ENCODE results near the gene ARPC2. TPM values are rescaled to one million over a fixed set of nuclear protein-coding genes. Genes with fewer than 3 reads are reported as not detected.

ARPC2 gene
- polyA plus RNA-seq, 1 donor (not counting 4 experiments of a cell fraction or from before 2014, with no cell fraction given) = 1,121 TPM

DNA sequence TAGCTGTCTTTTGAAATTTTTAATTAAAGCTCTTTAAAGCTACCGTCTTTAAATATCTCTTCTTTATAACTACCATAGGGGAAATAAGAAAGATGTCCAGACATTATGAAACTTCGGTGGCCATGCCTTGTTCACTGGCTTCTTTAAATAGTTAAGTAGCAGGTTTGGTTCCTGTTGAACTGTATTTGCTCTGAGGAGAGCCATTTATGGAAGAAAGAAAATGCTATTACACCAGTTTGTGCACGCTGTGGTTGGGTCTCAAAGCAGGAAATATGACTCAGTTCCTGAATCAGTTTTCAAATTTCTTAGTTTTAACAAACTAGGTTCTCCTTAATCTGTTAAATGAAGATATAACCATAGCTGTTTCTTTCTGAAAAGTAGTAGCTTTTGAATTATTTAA, 12.2 kb downstream of the ARPC2 start:
- Histone ChIP-seq H3K4me2 (ENCODE audit: control insufficient read depth, extremely low read depth, insufficient read depth, low read depth, low read length) (peak overlapping the region; percentile 65), H3K9ac (ENCODE audit: control insufficient read depth, extremely low read depth, insufficient read depth, low read length) (no peak overlapping the region), H4K20me1 (ENCODE audit: control insufficient read depth, extremely low read depth, insufficient read depth, low read length) (peaks cover 32% of the 10 kb centered on the region), H2AFZ (ENCODE audit: control insufficient read depth, low read length) (no peak overlapping the region), H3K79me2 (ENCODE audit: control insufficient read depth, insufficient read depth, low read length) (peaks cover 67% of the 10 kb centered on the region), H3K27ac (ENCODE audit: control insufficient read depth, insufficient read depth, low read length) (peak overlapping the region; percentile 73), H3K9me1 (ENCODE audit: control insufficient read depth, extremely low read depth, insufficient read depth, low read length) (no peaks in the 10 kb centered on the region), H3K4me1 (ENCODE audit: control insufficient read depth, extremely low read depth, insufficient read depth, low read length) (peaks cover 31% of the 10 kb centered on the region), H3K4me3 (ENCODE audit: control insufficient read depth in 2 of 3, extremely low read depth in 1 of 3, insufficient read depth in 2 of 3, low read depth in 1 of 3, low read length in 3 of 3) (peak overlapping the region in 1 of 3 experiments; percentile 3), H3K27me3 (ENCODE audit: control insufficient read depth, extremely low read depth, insufficient read depth, low read length) (no peaks in the 10 kb centered on the region), H3K36me3 (ENCODE audit: control insufficient read depth in 2 of 2, extremely low read depth in 1 of 2, insufficient read depth in 2 of 2, low read length in 2 of 2) (peaks cover 35 to 37% of the 10 kb centered on the region in 2 experiments), H3K9me3 (ENCODE audit: control insufficient read depth, low read depth, low read length) (no peaks in the 10 kb centered on the region)
- FAIRE-seq (no peak), DNase-seq (ENCODE audit: low read depth, low spot score) (no peak)
- no peak for TF ChIP-seq EZH2 (IDR thresholded peaks at IDR 0.05; ENCODE audit: low read length)
- TF ChIP-seq, protein P1, sequence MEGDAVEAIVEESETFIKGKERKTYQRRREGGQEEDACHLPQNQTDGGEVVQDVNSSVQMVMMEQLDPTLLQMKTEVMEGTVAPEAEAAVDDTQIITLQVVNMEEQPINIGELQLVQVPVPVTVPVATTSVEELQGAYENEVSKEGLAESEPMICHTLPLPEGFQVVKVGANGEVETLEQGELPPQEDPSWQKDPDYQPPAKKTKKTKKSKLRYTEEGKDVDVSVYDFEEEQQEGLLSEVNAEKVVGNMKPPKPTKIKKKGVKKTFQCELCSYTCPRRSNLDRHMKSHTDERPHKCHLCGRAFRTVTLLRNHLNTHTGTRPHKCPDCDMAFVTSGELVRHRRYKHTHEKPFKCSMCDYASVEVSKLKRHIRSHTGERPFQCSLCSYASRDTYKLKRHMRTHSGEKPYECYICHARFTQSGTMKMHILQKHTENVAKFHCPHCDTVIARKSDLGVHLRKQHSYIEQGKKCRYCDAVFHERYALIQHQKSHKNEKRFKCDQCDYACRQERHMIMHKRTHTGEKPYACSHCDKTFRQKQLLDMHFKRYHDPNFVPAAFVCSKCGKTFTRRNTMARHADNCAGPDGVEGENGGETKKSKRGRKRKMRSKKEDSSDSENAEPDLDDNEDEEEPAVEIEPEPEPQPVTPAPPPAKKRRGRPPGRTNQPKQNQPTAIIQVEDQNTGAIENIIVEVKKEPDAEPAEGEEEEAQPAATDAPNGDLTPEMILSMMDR (optimal IDR thresholded peaks at IDR 0.05 in 1 of 3, IDR thresholded peaks at IDR 0.05 in 1 of 3, conservative IDR thresholded peaks at IDR 0.05 in 1 of 3; ENCODE audit: extremely low read depth in 1 of 3, insufficient read depth in 2 of 3, low read length in 3 of 3) = no peak
- dilution Hi-C loops (cut with MboI; ENCODE audit: extremely low pct_ligation_motif_present, low sequenced_read_pairs) = no loop called here

DNA sequence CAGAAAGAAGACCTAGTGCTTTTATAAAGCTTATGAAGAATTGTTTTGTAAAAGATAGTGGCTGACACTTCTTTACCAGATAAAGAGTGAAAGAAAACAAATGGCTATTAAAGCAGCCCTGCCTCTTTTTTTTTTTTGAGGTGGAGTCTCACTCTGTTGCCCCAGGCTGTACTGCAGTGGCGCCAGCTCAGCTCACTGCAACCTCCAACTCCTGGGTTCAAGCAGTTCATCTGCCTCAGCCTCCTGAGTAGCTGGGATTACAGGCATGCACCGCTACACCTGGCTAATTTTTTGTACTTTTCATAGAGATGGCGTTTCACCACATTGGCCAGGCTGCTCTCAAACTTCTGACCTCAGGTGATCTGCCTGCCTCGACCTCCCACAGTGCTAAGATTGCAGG, 12.9 kb downstream of the ARPC2 start:
- H3K4me3 ChIP-seq (ENCODE audit: control insufficient read depth in 2 of 3, extremely low read depth in 1 of 3, insufficient read depth in 2 of 3, low read depth in 1 of 3, low read length in 3 of 3) = peak overlapping the region in 2 of 3 experiments; percentile 3 to 21

More for the DNA sequence above, 12.9 kb downstream of the ARPC2 start:
- no peak for TF ChIP-seq EZH2 (IDR thresholded peaks at IDR 0.05; ENCODE audit: low read length)
- TF ChIP-seq, protein P1 (optimal IDR thresholded peaks at IDR 0.05 in 1 of 3, IDR thresholded peaks at IDR 0.05 in 1 of 3, conservative IDR thresholded peaks at IDR 0.05 in 1 of 3; ENCODE audit: extremely low read depth in 1 of 3, insufficient read depth in 2 of 3, low read length in 3 of 3) = no peak
- Histone ChIP-seq H2AFZ (ENCODE audit: control insufficient read depth, low read length) (no peak overlapping the region), H3K4me2 (ENCODE audit: control insufficient read depth, extremely low read depth, insufficient read depth, low read depth, low read length) (peak overlapping the region; percentile 65), H3K79me2 (ENCODE audit: control insufficient read depth, insufficient read depth, low read length) (peaks cover 66% of the 10 kb centered on the region), H3K9me1 (ENCODE audit: control insufficient read depth, extremely low read depth, insufficient read depth, low read length) (no peaks in the 10 kb centered on the region), H3K9me3 (ENCODE audit: control insufficient read depth, low read depth, low read length) (no peaks in the 10 kb centered on the region), H4K20me1 (ENCODE audit: control insufficient read depth, extremely low read depth, insufficient read depth, low read length) (peaks cover 26% of the 10 kb centered on the region), H3K27me3 (ENCODE audit: control insufficient read depth, extremely low read depth, insufficient read depth, low read length) (no peaks in the 10 kb centered on the region), H3K4me1 (ENCODE audit: control insufficient read depth, extremely low read depth, insufficient read depth, low read length) (peaks cover 31% of the 10 kb centered on the region), H3K9ac (ENCODE audit: control insufficient read depth, extremely low read depth, insufficient read depth, low read length) (peak overlapping the region; percentile 30), H3K27ac (ENCODE audit: control insufficient read depth, insufficient read depth, low read length) (peak overlapping the region; percentile 73), H3K36me3 (ENCODE audit: control insufficient read depth in 2 of 2, extremely low read depth in 1 of 2, insufficient read depth in 2 of 2, low read length in 2 of 2) (peaks cover 37% of the 10 kb centered on the region in 2 experiments)
- dilution Hi-C loops (cut with MboI; ENCODE audit: extremely low pct_ligation_motif_present, low sequenced_read_pairs) = no loop called here
- no peak for DNase-seq (ENCODE audit: low read depth, low spot score)
- peak; percentile 9 for FAIRE-seq

Data from keratinocyte (primary cell).